ENCODE data around the gene NOTO. TPM values are rescaled to one million over a fixed set of nuclear protein-coding genes. Genes with fewer than 3 reads are reported as not detected.
"Not testable (repeated sequence)": the region's sequence is repeated elsewhere in the genome, so short reads cannot be mapped to it uniquely, and the experiment has no call there.

NOTO gene
- total RNA-seq: not detected
- polyA plus RNA-seq (ENCODE audit: insufficient read length in 2 of 2): under 1 TPM in 1 of 2 donors, not detected in 1; 0.06 TPM
- long read RNA-seq, donor 1: 0 reads
- long read RNA-seq, donor 2: 0 reads
- long read RNA-seq, donor 3: 0 reads
- long read RNA-seq, donor 4: 0 reads

DNA sequence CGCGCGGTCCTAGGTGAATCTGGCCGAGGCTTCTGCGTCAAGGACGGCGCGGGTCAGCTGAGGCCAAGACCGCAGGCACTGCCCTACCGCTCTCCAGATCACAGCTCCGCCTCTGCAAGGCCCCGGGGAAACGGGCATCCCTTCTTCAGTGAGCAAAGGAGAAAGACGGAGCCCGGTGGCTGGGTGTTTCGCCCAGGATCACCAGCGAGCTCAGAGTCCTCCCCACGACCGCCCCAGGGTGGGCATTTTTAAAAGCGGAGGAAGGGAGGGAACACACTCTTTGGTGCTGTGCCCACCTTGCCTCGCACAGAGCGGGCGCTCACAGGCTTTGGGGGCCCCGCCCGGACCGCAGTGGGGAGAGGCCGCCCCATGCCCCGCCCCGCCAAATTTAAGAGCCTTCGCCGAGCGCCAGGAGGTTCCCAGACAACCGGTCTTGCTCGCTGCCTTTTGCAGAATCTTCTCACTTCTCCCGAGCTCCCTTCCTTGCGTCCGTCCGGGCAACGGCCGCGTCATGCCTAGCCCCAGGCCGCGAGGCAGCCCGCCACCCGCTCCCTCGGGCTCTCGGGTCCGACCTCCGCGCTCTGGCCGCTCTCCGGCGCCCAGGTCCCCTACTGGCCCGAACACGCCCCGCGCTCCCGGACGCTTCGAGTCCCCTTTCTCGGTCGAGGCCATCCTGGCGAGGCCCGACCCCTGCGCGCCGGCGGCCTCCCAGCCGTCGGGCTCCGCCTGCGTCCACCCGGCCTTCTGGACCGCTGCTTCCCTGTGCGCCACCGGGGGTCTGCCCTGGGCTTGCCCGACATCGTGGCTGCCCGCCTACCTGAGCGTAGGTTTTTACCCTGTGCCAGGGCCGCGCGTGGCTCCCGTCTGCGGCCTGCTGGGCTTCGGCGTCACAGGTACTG lies at the start of gene NOTO:
Gene NOTO, plus strand, starts transcription at position 419 of the 899 bp plus-strand sequence. Its CDS starts 93 bp downstream, at position 512.
- Histone ChIP-seq H3K4me3 (ENCODE audit: low read depth, low read length) (no peak within 1 kb of the TSS), H3K27me3 (ENCODE audit: control insufficient read depth, insufficient read depth, low read length) (peaks cover 68% of the 10 kb centered on the region), H3K9me3 (ENCODE audit: control insufficient read depth, insufficient read depth, low read length) (no peaks in the 10 kb centered on the region), H3K36me3 (ENCODE audit: control insufficient read depth, insufficient read depth, low read length) (no peaks in the 10 kb centered on the region), H3K4me1 (ENCODE audit: control insufficient read depth, insufficient read depth, low read length) (peaks cover 16% of the 10 kb centered on the region), H3K27ac (ENCODE audit: low read depth, low read length) (no peak within 1 kb of the TSS)
- DNase-seq (ENCODE audit: low read depth in 4 of 6, low spot score in 6 of 6): peak in 1 of 6 donors; percentile 15
- WGBS (ENCODE audit: insufficient coverage): under 1% methylated on average over 87 of the region's 87 CpGs

DNA sequence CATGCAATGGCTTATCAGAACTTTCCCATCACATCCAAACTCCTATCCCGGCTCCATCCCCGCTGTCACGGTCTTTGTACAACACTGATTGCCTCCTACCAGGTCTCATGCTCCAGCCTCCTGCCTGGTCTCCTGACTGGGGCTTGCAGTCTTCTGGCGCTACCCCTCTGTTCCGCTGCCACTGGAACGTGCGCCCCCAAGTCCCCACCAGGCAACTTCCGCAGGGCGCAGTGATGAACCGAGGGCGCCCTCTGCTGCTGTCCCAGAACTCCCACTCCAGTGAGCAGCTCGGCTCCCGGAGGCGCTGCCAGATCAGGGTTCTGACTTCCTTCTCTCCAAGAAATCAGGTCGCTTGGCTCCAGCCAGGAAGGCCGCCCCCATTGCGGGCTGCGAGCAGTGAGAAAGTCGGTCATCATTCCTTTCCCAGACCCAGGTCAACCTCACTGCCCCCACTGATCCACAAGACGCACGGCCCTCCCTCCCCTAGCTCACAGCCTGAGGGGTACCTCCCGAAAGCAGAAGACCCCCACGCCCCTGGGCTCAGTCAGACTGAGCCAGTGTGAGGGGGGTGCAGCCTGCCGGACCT lies 45.7 kb upstream of the NOTO start:
- peak in 2 of 6 donors; percentile 68 to 76 for DNase-seq (ENCODE audit: low read depth in 4 of 6, low spot score in 6 of 6)
- Histone ChIP-seq H3K4me1 (ENCODE audit: control insufficient read depth, insufficient read depth, low read length) (peaks cover 9% of the 10 kb centered on the region), H3K9me3 (ENCODE audit: control insufficient read depth, insufficient read depth, low read length) (no peaks in the 10 kb centered on the region), H3K4me3 (ENCODE audit: low read depth, low read length) (no peak overlapping the region), H3K27ac (ENCODE audit: low read depth, low read length) (no peak overlapping the region), H3K27me3 (ENCODE audit: control insufficient read depth, insufficient read depth, low read length) (peaks cover 19% of the 10 kb centered on the region), H3K36me3 (ENCODE audit: control insufficient read depth, insufficient read depth, low read length) (no peaks in the 10 kb centered on the region)
- 9% methylated on average over 22 of the region's 24 CpGs for WGBS (ENCODE audit: insufficient coverage)

DNA sequence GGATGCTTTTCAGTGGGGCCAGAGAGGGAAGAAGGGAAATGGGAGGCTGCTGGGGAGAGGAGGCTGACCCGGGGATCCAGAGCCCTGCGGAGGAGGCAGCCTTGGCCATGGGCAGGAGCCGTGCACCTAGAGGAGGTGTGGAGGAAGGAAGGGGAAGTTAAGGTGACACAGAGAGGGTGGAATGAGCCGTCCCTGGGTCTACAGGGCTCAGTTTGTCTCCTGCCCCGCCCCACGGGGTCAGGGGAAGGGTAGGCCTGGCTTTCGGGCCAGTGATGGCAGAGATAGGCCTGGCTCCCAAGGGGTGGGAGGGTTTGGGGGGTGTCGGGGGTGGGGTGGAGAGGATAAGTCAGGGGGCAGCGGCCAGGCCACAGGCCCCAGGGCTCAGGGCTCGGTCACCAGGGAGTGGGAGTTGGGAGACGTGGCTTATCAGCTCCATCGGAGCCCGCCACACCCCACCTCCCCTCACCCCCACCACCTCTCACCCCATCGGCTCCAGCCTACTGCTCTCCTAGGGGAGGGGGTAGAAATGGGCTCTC lies 39.5 kb upstream of the NOTO start:
- no peak overlapping the region for H3K4me3 ChIP-seq (ENCODE audit: low read depth, low read length)
- H3K27me3 ChIP-seq (ENCODE audit: control insufficient read depth, insufficient read depth, low read length): peaks cover 1% of the 10 kb centered on the region
- 67% methylated on average over 7 of the region's 14 CpGs for WGBS (ENCODE audit: insufficient coverage)
- H3K27ac ChIP-seq (ENCODE audit: low read depth, low read length): no peak overlapping the region
- H3K36me3 ChIP-seq (ENCODE audit: control insufficient read depth, insufficient read depth, low read length): no peaks in the 10 kb centered on the region
- no peaks in the 10 kb centered on the region for H3K9me3 ChIP-seq (ENCODE audit: control insufficient read depth, insufficient read depth, low read length)
- DNase-seq (ENCODE audit: low read depth in 4 of 6, low spot score in 6 of 6): no peak
- H3K4me1 ChIP-seq (ENCODE audit: control insufficient read depth, insufficient read depth, low read length): no peaks in the 10 kb centered on the region

DNA sequence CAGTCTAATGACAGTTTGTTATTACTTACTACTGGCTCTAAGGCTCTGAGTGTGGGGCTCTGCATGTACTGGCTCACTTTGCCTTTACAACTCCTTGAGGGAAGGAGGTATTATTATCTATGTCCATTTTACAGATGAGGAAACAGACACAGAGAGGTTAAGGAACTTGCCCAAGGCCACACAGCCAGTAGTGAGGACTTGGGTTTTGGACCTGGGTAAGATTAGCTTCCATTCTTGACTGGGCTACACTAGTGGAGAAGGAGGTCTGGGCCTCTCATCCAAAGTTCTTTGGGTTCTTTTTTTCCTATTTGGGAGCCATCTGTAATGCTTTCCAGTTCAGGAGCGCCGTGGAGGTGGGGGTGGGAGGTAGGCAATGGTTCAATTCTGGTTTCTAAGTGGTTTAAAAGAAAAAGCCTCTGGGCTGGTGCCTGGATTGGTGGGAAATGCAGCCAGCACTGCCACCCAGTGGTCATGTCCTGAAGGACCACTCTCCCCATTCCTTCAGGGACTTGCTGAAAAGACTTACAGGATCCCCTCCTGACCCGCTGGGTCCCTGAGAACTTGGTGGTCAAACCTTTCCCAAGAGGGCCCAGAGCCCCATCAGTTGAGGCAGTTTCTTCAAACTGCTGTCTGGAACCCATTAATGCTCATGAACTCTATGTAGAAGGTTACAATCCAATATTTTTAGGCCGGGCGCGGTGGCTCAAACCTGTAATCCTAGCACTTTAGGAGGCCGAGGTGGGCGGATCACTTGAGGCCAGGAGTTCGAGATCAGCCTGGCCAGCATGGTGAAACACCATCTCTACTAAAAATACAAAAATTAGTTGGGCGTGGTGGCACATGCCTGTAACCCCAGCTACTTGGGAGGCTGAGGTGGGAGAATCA lies 38.6 kb upstream of the NOTO start:
- H3K4me3 ChIP-seq (ENCODE audit: low read depth, low read length): no peak overlapping the region
- peak in 3 of 6 donors; percentile 59 to 91 (median 89) for DNase-seq (ENCODE audit: low read depth in 4 of 6, low spot score in 6 of 6)
- H3K36me3 ChIP-seq (ENCODE audit: control insufficient read depth, insufficient read depth, low read length): no peaks in the 10 kb centered on the region
- no peaks in the 10 kb centered on the region for H3K4me1 ChIP-seq (ENCODE audit: control insufficient read depth, insufficient read depth, low read length)
- H3K27me3 ChIP-seq (ENCODE audit: control insufficient read depth, insufficient read depth, low read length): no peaks in the 10 kb centered on the region
- 62% methylated on average over 8 of the region's 10 CpGs for WGBS (ENCODE audit: insufficient coverage)
- H3K9me3 ChIP-seq (ENCODE audit: control insufficient read depth, insufficient read depth, low read length): no peaks in the 10 kb centered on the region
- H3K27ac ChIP-seq (ENCODE audit: low read depth, low read length): no peak overlapping the region

DNA sequence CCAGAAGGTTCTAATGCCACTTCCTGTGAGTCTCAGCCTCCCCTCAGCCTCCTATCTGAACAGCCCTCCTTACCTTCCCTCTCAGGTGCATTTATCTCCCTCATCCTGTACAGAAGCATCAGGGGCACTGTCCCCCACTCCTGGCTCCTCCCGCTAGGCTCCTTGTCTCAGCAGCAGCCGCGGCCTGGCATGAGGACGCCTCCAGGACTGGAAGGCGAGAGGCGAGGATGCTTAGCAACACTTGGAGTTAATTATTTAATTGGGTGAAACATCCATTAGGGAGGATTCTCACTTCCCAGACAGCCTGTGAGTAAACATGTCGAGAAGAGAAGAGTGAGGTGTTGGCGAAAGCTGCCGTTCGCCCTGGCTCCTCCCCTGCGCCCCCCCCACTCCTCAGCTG lies 36.4 kb upstream of the NOTO start:
- H3K36me3 ChIP-seq (ENCODE audit: control insufficient read depth, insufficient read depth, low read length); H3K27ac ChIP-seq (ENCODE audit: low read depth, low read length); H3K4me3 ChIP-seq (ENCODE audit: low read depth, low read length); H3K4me1 ChIP-seq (ENCODE audit: control insufficient read depth, insufficient read depth, low read length); H3K27me3 ChIP-seq (ENCODE audit: control insufficient read depth, insufficient read depth, low read length); H3K9me3 ChIP-seq (ENCODE audit: control insufficient read depth, insufficient read depth, low read length); DNase-seq (ENCODE audit: low read depth in 4 of 6, low spot score in 6 of 6): not testable (repeated sequence)
- WGBS (ENCODE audit: insufficient coverage): no CpG with 5 or more reads among the region's 11 CpGs

GRCh38 chr2:73166813-73167212 lies 35.6 kb upstream of the NOTO start:
- H3K4me1 ChIP-seq (ENCODE audit: control insufficient read depth, insufficient read depth, low read length); H3K27ac ChIP-seq (ENCODE audit: low read depth, low read length); H3K27me3 ChIP-seq (ENCODE audit: control insufficient read depth, insufficient read depth, low read length); H3K4me3 ChIP-seq (ENCODE audit: low read depth, low read length); H3K9me3 ChIP-seq (ENCODE audit: control insufficient read depth, insufficient read depth, low read length); H3K36me3 ChIP-seq (ENCODE audit: control insufficient read depth, insufficient read depth, low read length); DNase-seq (ENCODE audit: low read depth in 4 of 6, low spot score in 6 of 6): not testable (repeated sequence)
- WGBS (ENCODE audit: insufficient coverage): no CpG with 5 or more reads among the region's 8 CpGs

- H3K9me3 ChIP-seq (ENCODE audit: control insufficient read depth, insufficient read depth, low read length); H3K4me1 ChIP-seq (ENCODE audit: control insufficient read depth, insufficient read depth, low read length); H3K4me3 ChIP-seq (ENCODE audit: low read depth, low read length); H3K27me3 ChIP-seq (ENCODE audit: control insufficient read depth, insufficient read depth, low read length); DNase-seq (ENCODE audit: low read depth in 4 of 6, low spot score in 6 of 6); H3K27ac ChIP-seq (ENCODE audit: low read depth, low read length); H3K36me3 ChIP-seq (ENCODE audit: control insufficient read depth, insufficient read depth, low read length): not testable (repeated sequence)
These were observed 34.0 kb upstream of the NOTO start for GRCh38 chr2:73168348-73168747.

GRCh38 chr2:73170341-73170740 lies 32.0 kb upstream of the NOTO start:
- DNase-seq (ENCODE audit: low read depth in 4 of 6, low spot score in 6 of 6); H3K27ac ChIP-seq (ENCODE audit: low read depth, low read length); H3K27me3 ChIP-seq (ENCODE audit: control insufficient read depth, insufficient read depth, low read length); H3K9me3 ChIP-seq (ENCODE audit: control insufficient read depth, insufficient read depth, low read length); H3K4me3 ChIP-seq (ENCODE audit: low read depth, low read length); H3K36me3 ChIP-seq (ENCODE audit: control insufficient read depth, insufficient read depth, low read length); H3K4me1 ChIP-seq (ENCODE audit: control insufficient read depth, insufficient read depth, low read length): not testable (repeated sequence)
- 67% methylated on average over 4 of the region's 7 CpGs for WGBS (ENCODE audit: insufficient coverage)

DNA sequence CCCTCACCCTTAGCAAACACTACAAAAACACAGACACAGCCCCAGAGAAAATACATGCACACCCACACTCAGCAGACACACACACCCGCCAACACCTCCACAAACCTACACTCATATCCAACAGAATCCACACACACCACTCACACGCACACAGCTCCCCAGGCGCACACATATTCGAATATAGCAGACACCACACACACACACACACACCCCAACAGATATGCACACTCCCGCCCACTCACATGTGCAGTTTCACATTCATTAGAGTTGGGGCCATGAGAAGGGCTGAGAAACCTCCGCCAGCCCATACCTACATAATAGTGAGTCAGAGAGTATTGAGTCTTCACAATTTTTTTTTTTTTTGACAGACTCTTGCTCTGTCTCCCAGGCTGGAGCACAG lies 29.4 kb upstream of the NOTO start:
- Histone ChIP-seq H3K36me3 (ENCODE audit: control insufficient read depth, insufficient read depth, low read length) (no peaks in the 10 kb centered on the region), H3K4me3 (ENCODE audit: low read depth, low read length) (no peak overlapping the region), H3K9me3 (ENCODE audit: control insufficient read depth, insufficient read depth, low read length) (no peaks in the 10 kb centered on the region), H3K27ac (ENCODE audit: low read depth, low read length) (no peak overlapping the region), H3K4me1 (ENCODE audit: control insufficient read depth, insufficient read depth, low read length) (peaks cover 30% of the 10 kb centered on the region), H3K27me3 (ENCODE audit: control insufficient read depth, insufficient read depth, low read length) (peaks cover 31% of the 10 kb centered on the region)
- no peak for DNase-seq (ENCODE audit: low read depth in 4 of 6, low spot score in 6 of 6)
- WGBS (ENCODE audit: insufficient coverage): 89% methylated on average over 1 of the region's 6 CpGs
